ENCODE data around the gene ADGRG4.
"Not testable (repeated sequence)": the region's sequence is repeated elsewhere in the genome, so short reads cannot be mapped to it uniquely, and the experiment has no call there.

The ADGRG4 gene

DNA sequence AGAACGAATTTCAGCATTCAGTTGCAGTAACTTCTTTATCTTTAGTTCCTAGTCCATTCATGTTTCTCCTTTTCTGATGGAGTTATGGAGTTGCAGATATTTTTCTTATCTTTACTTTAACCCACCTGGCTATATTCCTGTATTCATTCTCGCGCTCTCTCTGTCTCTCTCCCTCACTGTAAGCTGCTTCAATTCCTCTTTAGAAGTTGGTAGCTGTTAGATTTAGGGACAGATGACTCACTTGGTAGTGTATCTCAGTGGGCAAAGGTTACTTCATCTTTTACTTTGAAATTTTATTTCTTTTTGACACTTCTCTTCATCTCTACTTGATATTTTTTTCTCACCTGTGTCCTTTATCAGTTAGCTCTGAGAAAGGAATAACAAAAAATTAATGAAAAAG is 137.4 kb downstream of the ADGRG4 start:
- Histone ChIP-seq H2AFZ (ENCODE audit: low read depth, low read length) (no peak overlapping the region), H3K79me1 (replicated peaks; ENCODE audit: low read length, poor library complexity, severe bottlenecking) (no peaks in the 10 kb centered on the region), H3K4me1 (ENCODE audit: control insufficient read depth, insufficient read depth, low read depth, low read length) (no peaks in the 10 kb centered on the region), H2BK15ac (ENCODE audit: low read depth, poor library complexity, severe bottlenecking) (no peak overlapping the region), H3K27ac (ENCODE audit: low read length, poor library complexity, severe bottlenecking) (no peak overlapping the region), H2AK5ac (ENCODE audit: low read length, severe bottlenecking) (no peak overlapping the region), H3K4me3 (ENCODE audit: insufficient read depth in 1 of 2, low read depth in 1 of 2, low read length in 2 of 2) (no peak overlapping the region), H3K27me3 (ENCODE audit: control insufficient read depth in 1 of 2, insufficient read depth in 1 of 2, low read length in 2 of 2) (peaks cover 0 to 11% of the 10 kb centered on the region in 2 experiments), H3K9me3 (ENCODE audit: control insufficient read depth, low read length) (no peaks in the 10 kb centered on the region), H2BK120ac (ENCODE audit: low read depth, low read length) (no peak overlapping the region), H3K4me2 (ENCODE audit: low read length, poor library complexity, severe bottlenecking) (no peak overlapping the region), H3K36me3 (ENCODE audit: control insufficient read depth in 1 of 2, insufficient read depth in 2 of 2, low read depth in 1 of 2, low read length in 2 of 2) (no peaks in the 10 kb centered on the region), H3K14ac (ENCODE audit: low read length in 2 of 2) (no peak overlapping the region), H3K9ac (ENCODE audit: low read length) (no peak overlapping the region), H3K23ac (ENCODE audit: low read length in 2 of 2) (no peak overlapping the region), H2BK12ac (ENCODE audit: low read length in 2 of 2) (no peak overlapping the region), H3K4ac (ENCODE audit: low read depth in 1 of 2, low read length in 2 of 2) (no peak overlapping the region), H4K91ac (ENCODE audit: low read length) (no peak overlapping the region), H4K8ac (ENCODE audit: low read length) (no peak overlapping the region), H3K18ac (ENCODE audit: low read depth in 1 of 2, low read length in 2 of 2) (no peak overlapping the region), H2BK5ac (ENCODE audit: low read depth, low read length, poor library complexity, severe bottlenecking) (no peak overlapping the region)
- no peak for DNase-seq
- WGBS = no CpG with 5 or more reads among the region's 3 CpGs

DNA sequence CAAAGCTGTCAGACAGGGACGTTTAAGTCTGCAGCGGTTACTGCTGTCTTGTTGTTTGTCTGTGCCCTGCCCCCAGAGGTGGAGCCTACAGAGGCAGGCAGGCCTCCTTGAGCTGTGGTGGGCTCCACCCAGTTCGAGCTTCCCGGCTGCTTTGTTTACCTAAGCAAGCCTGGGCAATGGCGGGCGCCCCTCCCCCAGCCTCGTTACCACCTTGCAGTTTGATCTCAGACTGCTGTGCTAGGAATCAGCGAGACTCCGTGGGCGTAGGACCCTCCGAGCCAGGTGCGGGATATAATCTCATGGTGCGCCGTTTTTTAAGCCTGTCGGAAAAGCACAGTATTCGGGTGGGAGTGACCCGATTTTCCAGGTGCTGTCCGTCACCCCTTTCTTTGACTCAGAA is 144.9 kb downstream of the ADGRG4 start:
- not testable (repeated sequence) for H2AK5ac ChIP-seq (ENCODE audit: low read length, severe bottlenecking); H3K4me2 ChIP-seq (ENCODE audit: low read length, poor library complexity, severe bottlenecking); H2BK12ac ChIP-seq (ENCODE audit: low read length in 2 of 2); H3K18ac ChIP-seq (ENCODE audit: low read depth in 1 of 2, low read length in 2 of 2); H3K9me3 ChIP-seq (ENCODE audit: control insufficient read depth, low read length); H2BK5ac ChIP-seq (ENCODE audit: low read depth, low read length, poor library complexity, severe bottlenecking); H3K14ac ChIP-seq (ENCODE audit: low read length in 2 of 2); H2BK15ac ChIP-seq (ENCODE audit: low read depth, poor library complexity, severe bottlenecking); H3K4me1 ChIP-seq (ENCODE audit: control insufficient read depth, insufficient read depth, low read depth, low read length); H3K79me1 ChIP-seq (replicated peaks; ENCODE audit: low read length, poor library complexity, severe bottlenecking); H3K9ac ChIP-seq (ENCODE audit: low read length); DNase-seq; H3K23ac ChIP-seq (ENCODE audit: low read length in 2 of 2); H3K4me3 ChIP-seq (ENCODE audit: insufficient read depth in 1 of 2, low read depth in 1 of 2, low read length in 2 of 2); H3K27ac ChIP-seq (ENCODE audit: low read length, poor library complexity, severe bottlenecking); H3K4ac ChIP-seq (ENCODE audit: low read depth in 1 of 2, low read length in 2 of 2); H2BK120ac ChIP-seq (ENCODE audit: low read depth, low read length); H4K91ac ChIP-seq (ENCODE audit: low read length); H2AFZ ChIP-seq (ENCODE audit: low read depth, low read length); H3K36me3 ChIP-seq (ENCODE audit: control insufficient read depth in 1 of 2, insufficient read depth in 2 of 2, low read depth in 1 of 2, low read length in 2 of 2); H3K27me3 ChIP-seq (ENCODE audit: control insufficient read depth in 1 of 2, insufficient read depth in 1 of 2, low read length in 2 of 2); H4K8ac ChIP-seq (ENCODE audit: low read length)
- WGBS = 71% methylated on average over 8 of the region's 18 CpGs

DNA sequence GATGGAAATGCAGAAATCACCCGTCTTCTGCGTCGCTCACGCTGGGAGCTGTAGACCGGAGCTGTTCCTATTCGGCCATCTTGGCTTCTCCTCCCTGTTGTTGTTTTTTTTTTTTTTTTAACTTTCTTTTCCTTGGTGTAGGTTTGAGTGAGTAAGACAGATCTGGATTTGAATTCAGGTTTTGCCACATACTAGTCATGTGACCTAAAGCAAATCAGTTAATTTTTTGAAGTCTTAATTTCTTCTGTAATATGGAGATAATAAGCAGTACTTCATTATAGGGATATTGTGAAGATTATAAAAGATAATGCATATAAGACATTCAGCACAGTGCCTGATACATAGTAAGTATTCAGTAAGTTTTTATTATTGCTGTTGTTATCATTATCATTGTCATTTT is 145.4 kb downstream of the ADGRG4 start:
- Histone ChIP-seq H3K23ac (ENCODE audit: low read length in 2 of 2) (no peak overlapping the region), H3K9me3 (ENCODE audit: control insufficient read depth, low read length) (no peaks in the 10 kb centered on the region), H2BK12ac (ENCODE audit: low read length in 2 of 2) (no peak overlapping the region), H3K4me1 (ENCODE audit: control insufficient read depth, insufficient read depth, low read depth, low read length) (no peaks in the 10 kb centered on the region), H3K36me3 (ENCODE audit: control insufficient read depth in 1 of 2, insufficient read depth in 2 of 2, low read depth in 1 of 2, low read length in 2 of 2) (no peaks in the 10 kb centered on the region), H3K4me3 (ENCODE audit: insufficient read depth in 1 of 2, low read depth in 1 of 2, low read length in 2 of 2) (no peak overlapping the region), H3K9ac (ENCODE audit: low read length) (no peak overlapping the region), H3K4me2 (ENCODE audit: low read length, poor library complexity, severe bottlenecking) (no peak overlapping the region), H2AK5ac (ENCODE audit: low read length, severe bottlenecking) (no peak overlapping the region), H3K27me3 (ENCODE audit: control insufficient read depth in 1 of 2, insufficient read depth in 1 of 2, low read length in 2 of 2) (peaks cover 0 to 4% of the 10 kb centered on the region in 2 experiments), H2BK15ac (ENCODE audit: low read depth, poor library complexity, severe bottlenecking) (no peak overlapping the region), H4K8ac (ENCODE audit: low read length) (no peak overlapping the region), H3K79me1 (replicated peaks; ENCODE audit: low read length, poor library complexity, severe bottlenecking) (no peaks in the 10 kb centered on the region), H3K27ac (ENCODE audit: low read length, poor library complexity, severe bottlenecking) (no peak overlapping the region), H3K4ac (ENCODE audit: low read depth in 1 of 2, low read length in 2 of 2) (no peak overlapping the region), H3K18ac (ENCODE audit: low read depth in 1 of 2, low read length in 2 of 2) (no peak overlapping the region), H3K14ac (ENCODE audit: low read length in 2 of 2) (no peak overlapping the region), H2BK120ac (ENCODE audit: low read depth, low read length) (no peak overlapping the region), H2BK5ac (ENCODE audit: low read depth, low read length, poor library complexity, severe bottlenecking) (no peak overlapping the region), H4K91ac (ENCODE audit: low read length) (no peak overlapping the region), H2AFZ (ENCODE audit: low read depth, low read length) (no peak overlapping the region)
- no CpG with 5 or more reads among the region's 6 CpGs for WGBS
- no peak for DNase-seq

DNA sequence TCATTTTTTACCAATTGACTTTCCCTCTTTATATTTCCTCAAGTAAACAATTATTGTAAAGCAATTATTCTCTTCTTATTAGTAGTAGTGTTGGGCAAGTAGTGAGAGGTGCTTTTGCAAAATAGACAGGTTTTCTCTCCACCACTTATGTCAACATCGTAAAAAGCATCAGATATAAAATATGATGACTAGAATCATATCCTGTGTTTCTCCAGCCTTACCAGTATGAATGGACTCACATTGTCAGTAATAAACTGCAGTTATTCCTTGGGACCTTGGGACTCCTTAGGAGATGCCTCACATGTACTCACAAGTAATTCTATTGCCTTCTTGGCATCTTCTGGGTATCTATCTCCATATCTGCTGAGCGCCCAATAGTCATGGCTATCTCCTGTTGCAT is 146.5 kb downstream of the ADGRG4 start:
- Histone ChIP-seq H3K9ac (ENCODE audit: low read length) (no peak overlapping the region), H3K27ac (ENCODE audit: low read length, poor library complexity, severe bottlenecking) (no peak overlapping the region), H2AFZ (ENCODE audit: low read depth, low read length) (no peak overlapping the region), H4K8ac (ENCODE audit: low read length) (no peak overlapping the region), H3K4me2 (ENCODE audit: low read length, poor library complexity, severe bottlenecking) (no peak overlapping the region), H3K23ac (ENCODE audit: low read length in 2 of 2) (no peak overlapping the region), H2BK12ac (ENCODE audit: low read length in 2 of 2) (no peak overlapping the region), H3K9me3 (ENCODE audit: control insufficient read depth, low read length) (no peaks in the 10 kb centered on the region), H3K36me3 (ENCODE audit: control insufficient read depth in 1 of 2, insufficient read depth in 2 of 2, low read depth in 1 of 2, low read length in 2 of 2) (no peaks in the 10 kb centered on the region), H4K91ac (ENCODE audit: low read length) (no peak overlapping the region), H2AK5ac (ENCODE audit: low read length, severe bottlenecking) (no peak overlapping the region), H2BK5ac (ENCODE audit: low read depth, low read length, poor library complexity, severe bottlenecking) (no peak overlapping the region), H3K4me3 (ENCODE audit: insufficient read depth in 1 of 2, low read depth in 1 of 2, low read length in 2 of 2) (no peak overlapping the region), H3K14ac (ENCODE audit: low read length in 2 of 2) (no peak overlapping the region), H3K4ac (ENCODE audit: low read depth in 1 of 2, low read length in 2 of 2) (no peak overlapping the region), H2BK15ac (ENCODE audit: low read depth, poor library complexity, severe bottlenecking) (no peak overlapping the region), H3K27me3 (ENCODE audit: control insufficient read depth in 1 of 2, insufficient read depth in 1 of 2, low read length in 2 of 2) (peaks cover 0 to 4% of the 10 kb centered on the region in 2 experiments), H3K18ac (ENCODE audit: low read depth in 1 of 2, low read length in 2 of 2) (no peak overlapping the region), H3K79me1 (replicated peaks; ENCODE audit: low read length, poor library complexity, severe bottlenecking) (no peaks in the 10 kb centered on the region), H2BK120ac (ENCODE audit: low read depth, low read length) (no peak overlapping the region), H3K4me1 (ENCODE audit: control insufficient read depth, insufficient read depth, low read depth, low read length) (no peaks in the 10 kb centered on the region)
- DNase-seq = no peak
- 67% methylated on average over 1 of the region's 2 CpGs for WGBS
